HL-60 (cell line): ENCODE data around the gene NSMCE4A.

Source experiments
- GABPA ChIP-seq: IDR thresholded peaks from 2 replicates; pipeline ENCODE4 v1.6.1; 2012; ENCODE audit warnings: low read depth
- TF ChIP-seq, protein P1 (sequence below): IDR thresholded peaks from one replicate; pipeline ENCODE4 v1.5.1; 2011; ENCODE audit warnings: low read length, control low read depth, inconsistent platforms; ENCODE audit not compliant: insufficient read depth

DNA sequence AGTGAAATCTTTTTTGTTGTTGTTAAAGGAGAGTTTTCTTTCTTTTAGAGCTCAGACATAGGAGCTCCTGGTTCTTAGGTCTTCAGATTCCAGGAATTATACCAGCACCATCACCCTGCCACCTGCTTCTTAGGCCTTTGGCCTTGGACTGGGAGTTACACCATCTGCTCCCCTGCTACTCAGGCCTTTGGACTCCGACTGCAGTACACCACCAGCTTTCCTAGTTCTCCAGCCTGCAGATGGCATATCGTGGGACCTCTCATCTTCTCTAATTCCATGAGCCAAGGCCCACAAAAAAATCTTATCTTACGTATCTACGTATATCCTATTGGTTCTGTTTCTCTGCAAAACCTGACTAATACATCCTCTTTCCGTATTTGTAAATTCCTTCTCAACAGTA is 8.8 kb upstream of the NSMCE4A start:
- TF ChIP-seq GABPA = no peak
- TF ChIP-seq, protein P1, sequence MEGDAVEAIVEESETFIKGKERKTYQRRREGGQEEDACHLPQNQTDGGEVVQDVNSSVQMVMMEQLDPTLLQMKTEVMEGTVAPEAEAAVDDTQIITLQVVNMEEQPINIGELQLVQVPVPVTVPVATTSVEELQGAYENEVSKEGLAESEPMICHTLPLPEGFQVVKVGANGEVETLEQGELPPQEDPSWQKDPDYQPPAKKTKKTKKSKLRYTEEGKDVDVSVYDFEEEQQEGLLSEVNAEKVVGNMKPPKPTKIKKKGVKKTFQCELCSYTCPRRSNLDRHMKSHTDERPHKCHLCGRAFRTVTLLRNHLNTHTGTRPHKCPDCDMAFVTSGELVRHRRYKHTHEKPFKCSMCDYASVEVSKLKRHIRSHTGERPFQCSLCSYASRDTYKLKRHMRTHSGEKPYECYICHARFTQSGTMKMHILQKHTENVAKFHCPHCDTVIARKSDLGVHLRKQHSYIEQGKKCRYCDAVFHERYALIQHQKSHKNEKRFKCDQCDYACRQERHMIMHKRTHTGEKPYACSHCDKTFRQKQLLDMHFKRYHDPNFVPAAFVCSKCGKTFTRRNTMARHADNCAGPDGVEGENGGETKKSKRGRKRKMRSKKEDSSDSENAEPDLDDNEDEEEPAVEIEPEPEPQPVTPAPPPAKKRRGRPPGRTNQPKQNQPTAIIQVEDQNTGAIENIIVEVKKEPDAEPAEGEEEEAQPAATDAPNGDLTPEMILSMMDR = no peak
